HCT116 (cell line): Measurements from ENCODE around the gene LCN15. TPM values are rescaled to one million over a fixed set of nuclear protein-coding genes. Genes with fewer than 3 reads are reported as not detected.

Experiments used
- ATAC-seq: fragments of 200-7000 bp; cut with Tn5 transposase; 2 replicates; pipeline ENCODE4 v1.9.1; 2020; ENCODE audit warnings: mild to moderate bottlenecking, moderate library complexity
- BruUV-seq: library from RNA; stranded (reverse); fragments of 400-500 nt; replicated peaks from 2 replicates; lab custom pipeline; 2021; lab: Mats Ljungman, UMichigan
- CTCF ChIA-PET: fragments of 300-600 bp; sonication (Branson Sonifier 250); formaldehyde crosslinking; loops from one replicate; lab custom pipeline; 2021; ENCODE audit warnings: antibody characterized with exemption; lab: Charles Lee
- POLR2A ChIA-PET: fragments of 300-600, 350-600 bp; sonication (Branson Sonifier 250); formaldehyde crosslinking; loops from one replicate; lab custom pipeline; 2021; ENCODE audit warnings: antibody characterized with exemption; lab: Charles Lee
- RAD21 ChIA-PET, 2 experiments: fragments of 300-600 bp; sonication (Branson Sonifier 250); formaldehyde crosslinking; loops; one replicate each; lab custom pipeline; 2023; ENCODE audit warnings: low total read pairs in 2 of 2; ENCODE audit not compliant: uncharacterized antibody in 2 of 2, unreplicated experiment in 2 of 2, low non-redundant PET in 1 of 2; lab: Charles Lee
- DNase-seq: peaks from one replicate; pipeline ENCODE4 v3.0.0-alpha.2; 2010; ENCODE audit warnings: low read depth, low spot score
- H2AFZ ChIP-seq: fragments of 200-600 bp; shearing (Covaris generic), sonication (generic); 2 replicates; pipeline ENCODE4 v1.6.1; 2017; ENCODE audit warnings: low read depth, mixed run types, mixed read lengths, antibody characterized with exemption, low read length; ENCODE audit not compliant: poor library complexity, severe bottlenecking
- H3K27ac ChIP-seq: 2 replicates; pipeline ENCODE4 v1.5.1; 2012; ENCODE audit warnings: low read depth, low read length
- H3K27me3 ChIP-seq: fragments of 200-600 bp; sonication (generic); 2 replicates; pipeline ENCODE4 v1.6.1; 2016; ENCODE audit warnings: mixed run types, low read length, mixed read lengths; ENCODE audit not compliant: insufficient read depth
- H3K36me3 ChIP-seq, 2 experiments: fragments of 200-500 bp in 1 of 2; fragments of 200-600 bp in 1 of 2; sonication (Bioruptor generic) in 1 of 2; sonication (generic) in 1 of 2; 2 replicates each; pipeline versions ENCODE4 v1.5.1 to v1.6.1; 2014 to 2016; ENCODE audit warnings: low read length in 2 of 2, inconsistent platforms in 1 of 2, mixed read lengths in 1 of 2, mixed run types in 1 of 2; ENCODE audit not compliant: insufficient read depth in 2 of 2, control insufficient read depth in 1 of 2
- H3K4me1 ChIP-seq, 2 experiments: fragments of 200-600 bp in 1 of 2; sonication (generic) in 1 of 2; 2 replicates each; pipeline versions ENCODE4 v1.5.1 to v1.6.1; 2012 to 2017; ENCODE audit warnings: low read length in 2 of 2, inconsistent platforms in 1 of 2, mild to moderate bottlenecking in 1 of 2, mixed read lengths in 1 of 2, mixed run types in 1 of 2, moderate library complexity in 1 of 2; ENCODE audit not compliant: insufficient read depth in 2 of 2, control insufficient read depth in 1 of 2
- H3K4me2 ChIP-seq: fragments of 200-600 bp; sonication (generic); 2 replicates; pipeline ENCODE4 v1.6.1; 2017; ENCODE audit warnings: mixed run types, low read length, mixed read lengths
- H3K4me3 ChIP-seq, 2 experiments: fragments of 200-600 bp in 1 of 2; sonication (generic) in 1 of 2; replicated peaks in 1 of 2; 2 replicates each; pipeline ENCODE4 v1.5.1; 2011 to 2016; ENCODE audit warnings: low read length in 2 of 2, control low read depth in 1 of 2, low read depth in 1 of 2, mild to moderate bottlenecking in 1 of 2, mixed read lengths in 1 of 2, mixed run types in 1 of 2
- H3K79me2 ChIP-seq: fragments of 200-600 bp; sonication (generic); 2 replicates; pipeline ENCODE4 v1.6.1; 2017; ENCODE audit warnings: mild to moderate bottlenecking, mixed run types, low read length, moderate library complexity, mixed read lengths; ENCODE audit not compliant: insufficient read depth
- H3K9ac ChIP-seq: fragments of 200-600 bp; sonication (generic); 2 replicates; pipeline ENCODE4 v1.6.1; 2016; ENCODE audit warnings: low read length, mixed read lengths
- H3K9me2 ChIP-seq: fragments of 200-600 bp; sonication (generic), shearing (Covaris generic); 2 replicates; pipeline ENCODE4 v1.6.1; 2017; ENCODE audit warnings: mixed run types, mild to moderate bottlenecking, moderate library complexity; ENCODE audit not compliant: insufficient read depth
- H3K9me3 ChIP-seq, 2 experiments: fragments of 200-500 bp in 1 of 2; fragments of 200-600 bp in 1 of 2; sonication (Bioruptor generic) in 1 of 2; sonication (generic) in 1 of 2; 2 replicates each; pipeline ENCODE4 v1.6.1; 2014 to 2017; ENCODE audit warnings: low read length in 2 of 2, mixed read lengths in 2 of 2, inconsistent platforms in 1 of 2, low read depth in 1 of 2, mild to moderate bottlenecking in 1 of 2, mixed run types in 1 of 2, moderate library complexity in 1 of 2; ENCODE audit not compliant: control insufficient read depth in 1 of 2, insufficient read depth in 1 of 2
- H4K20me1 ChIP-seq: fragments of 200-600 bp; sonication (generic), shearing (Covaris generic); 2 replicates; pipeline ENCODE4 v1.6.1; 2017; ENCODE audit warnings: mixed run types, mild to moderate bottlenecking, moderate library complexity; ENCODE audit not compliant: insufficient read depth
- EZH2phosphoT487 ChIP-seq: fragments of 200-600 bp; IDR thresholded peaks from 2 replicates; pipeline ENCODE4 v1.6.1; 2018; ENCODE audit warnings: antibody characterized with exemption, borderline replicate concordance
- FOSL1 ChIP-seq: IDR thresholded peaks from 2 replicates; pipeline ENCODE4 v1.6.1; 2012; ENCODE audit warnings: low read depth
- POLR2A ChIP-seq: IDR thresholded peaks from 2 replicates; pipeline ENCODE4 v1.7.0; 2011; ENCODE audit warnings: borderline replicate concordance; ENCODE audit not compliant: insufficient read depth, insufficient read length; ENCODE audit errors: extremely low read depth
- RAD21 ChIP-seq: IDR thresholded peaks from 2 replicates; pipeline ENCODE4 v1.6.1; 2012; ENCODE audit warnings: low read depth, mild to moderate bottlenecking
- SIN3A ChIP-seq: IDR thresholded peaks from 2 replicates; pipeline ENCODE4 v1.6.1; 2012; ENCODE audit warnings: low read depth
- SRF ChIP-seq: IDR thresholded peaks from 2 replicates; pipeline ENCODE4 v1.6.1; 2012; ENCODE audit warnings: low read depth
- TCF7L2 ChIP-seq: IDR thresholded peaks from 2 replicates; pipeline ENCODE4 v1.7.0; 2011; ENCODE audit warnings: borderline replicate concordance, inconsistent platforms; ENCODE audit not compliant: insufficient read depth, insufficient read length; ENCODE audit errors: extremely low read depth
- ZBTB33 ChIP-seq: IDR thresholded peaks from 2 replicates; pipeline ENCODE4 v1.6.1; 2011; ENCODE audit warnings: mild to moderate bottlenecking, low read length, moderate library complexity; ENCODE audit not compliant: insufficient replicate concordance; ENCODE audit errors: extremely low read depth
- intact Hi-C: fragments of 100-400 bp; cut with micrococcal nuclease; formaldehyde crosslinking; loops from 2 replicates; pipeline ENCODE4 v1.10.0; 2022
- total RNA-seq: library from RNA; stranded (reverse); gene quantifications from one replicate; pipeline ENCODE4 v1.2.1, GENCODE V29; 2021; ENCODE audit not compliant: unreplicated experiment

The LCN15 gene
- total RNA-seq, 1 experiment from 2014 or later: 0.76 TPM

GRCh38 chr9:136743639-136744211 is 20.6 kb downstream of the LCN15 start:
- DNase-seq: no peak
- Histone ChIP-seq H3K4me3 (no peak overlapping the region), H3K27ac (no peak overlapping the region), H3K79me2 (no peaks in the 10 kb centered on the region)
- TF ChIP-seq POLR2A (no peak), TCF7L2 (no peak), RAD21 (no peak), EZH2phosphoT487 (no peak), FOSL1 (no peak), SIN3A (no peak), SRF (no peak), ZBTB33 (no peak)
- TF ChIP-seq, all 23 proteins: peak for 0
- no peak for ATAC-seq
- Histone ChIP-seq H4K20me1 (no peaks in the 10 kb centered on the region), H3K9me3 (no peaks in the 10 kb centered on the region), H2AFZ (no peak overlapping the region), H3K4me2 (no peak overlapping the region), H3K9ac (no peak overlapping the region), H3K9me2 (no peaks in the 10 kb centered on the region), H3K27me3 (no peaks in the 10 kb centered on the region), H3K36me3 (no peaks in the 10 kb centered on the region), H3K4me1 (no peaks in the 10 kb centered on the region)
- intact Hi-C loops: no loop called here
- ChIA-PET RAD21 (interaction anchor here in 1 of 2 experiments (0.6 kb wide), 1 partner anchor 45 kb away, joined by 4 read pairs; no protein-coding TSS in a partner anchor), CTCF (no interaction called here), POLR2A (no interaction called here)
- no TSS peak for BruUV-seq
